ENCODE data around the gene BSDC1.

- TF ChIP-seq CTCF (IDR thresholded peaks at IDR 0.05): no peak
- no peak for TF ChIP-seq POLR2A (IDR thresholded peaks at IDR 0.05)
- TF ChIP-seq EP300 (IDR thresholded peaks at IDR 0.05): no peak
Observed at GRCh38 chr1:32398401-32398800, 4.2 kb upstream of the BSDC1 start.

Data from upper lobe of left lung (tissue), 4 donors.